ENCODE results near the gene SLC22A13. TPM values are rescaled to one million over a fixed set of nuclear protein-coding genes. Genes with fewer than 3 reads are reported as not detected.

Gene SLC22A13
- total and polyA plus RNA-seq, 9 of the 15 experiments (the other 6 are each of a cell fraction or from before 2014, with no cell fraction given) = 0.09 to 0.49 (median 0.17) TPM; not detected in 3

- TF ChIP-seq, protein P1, sequence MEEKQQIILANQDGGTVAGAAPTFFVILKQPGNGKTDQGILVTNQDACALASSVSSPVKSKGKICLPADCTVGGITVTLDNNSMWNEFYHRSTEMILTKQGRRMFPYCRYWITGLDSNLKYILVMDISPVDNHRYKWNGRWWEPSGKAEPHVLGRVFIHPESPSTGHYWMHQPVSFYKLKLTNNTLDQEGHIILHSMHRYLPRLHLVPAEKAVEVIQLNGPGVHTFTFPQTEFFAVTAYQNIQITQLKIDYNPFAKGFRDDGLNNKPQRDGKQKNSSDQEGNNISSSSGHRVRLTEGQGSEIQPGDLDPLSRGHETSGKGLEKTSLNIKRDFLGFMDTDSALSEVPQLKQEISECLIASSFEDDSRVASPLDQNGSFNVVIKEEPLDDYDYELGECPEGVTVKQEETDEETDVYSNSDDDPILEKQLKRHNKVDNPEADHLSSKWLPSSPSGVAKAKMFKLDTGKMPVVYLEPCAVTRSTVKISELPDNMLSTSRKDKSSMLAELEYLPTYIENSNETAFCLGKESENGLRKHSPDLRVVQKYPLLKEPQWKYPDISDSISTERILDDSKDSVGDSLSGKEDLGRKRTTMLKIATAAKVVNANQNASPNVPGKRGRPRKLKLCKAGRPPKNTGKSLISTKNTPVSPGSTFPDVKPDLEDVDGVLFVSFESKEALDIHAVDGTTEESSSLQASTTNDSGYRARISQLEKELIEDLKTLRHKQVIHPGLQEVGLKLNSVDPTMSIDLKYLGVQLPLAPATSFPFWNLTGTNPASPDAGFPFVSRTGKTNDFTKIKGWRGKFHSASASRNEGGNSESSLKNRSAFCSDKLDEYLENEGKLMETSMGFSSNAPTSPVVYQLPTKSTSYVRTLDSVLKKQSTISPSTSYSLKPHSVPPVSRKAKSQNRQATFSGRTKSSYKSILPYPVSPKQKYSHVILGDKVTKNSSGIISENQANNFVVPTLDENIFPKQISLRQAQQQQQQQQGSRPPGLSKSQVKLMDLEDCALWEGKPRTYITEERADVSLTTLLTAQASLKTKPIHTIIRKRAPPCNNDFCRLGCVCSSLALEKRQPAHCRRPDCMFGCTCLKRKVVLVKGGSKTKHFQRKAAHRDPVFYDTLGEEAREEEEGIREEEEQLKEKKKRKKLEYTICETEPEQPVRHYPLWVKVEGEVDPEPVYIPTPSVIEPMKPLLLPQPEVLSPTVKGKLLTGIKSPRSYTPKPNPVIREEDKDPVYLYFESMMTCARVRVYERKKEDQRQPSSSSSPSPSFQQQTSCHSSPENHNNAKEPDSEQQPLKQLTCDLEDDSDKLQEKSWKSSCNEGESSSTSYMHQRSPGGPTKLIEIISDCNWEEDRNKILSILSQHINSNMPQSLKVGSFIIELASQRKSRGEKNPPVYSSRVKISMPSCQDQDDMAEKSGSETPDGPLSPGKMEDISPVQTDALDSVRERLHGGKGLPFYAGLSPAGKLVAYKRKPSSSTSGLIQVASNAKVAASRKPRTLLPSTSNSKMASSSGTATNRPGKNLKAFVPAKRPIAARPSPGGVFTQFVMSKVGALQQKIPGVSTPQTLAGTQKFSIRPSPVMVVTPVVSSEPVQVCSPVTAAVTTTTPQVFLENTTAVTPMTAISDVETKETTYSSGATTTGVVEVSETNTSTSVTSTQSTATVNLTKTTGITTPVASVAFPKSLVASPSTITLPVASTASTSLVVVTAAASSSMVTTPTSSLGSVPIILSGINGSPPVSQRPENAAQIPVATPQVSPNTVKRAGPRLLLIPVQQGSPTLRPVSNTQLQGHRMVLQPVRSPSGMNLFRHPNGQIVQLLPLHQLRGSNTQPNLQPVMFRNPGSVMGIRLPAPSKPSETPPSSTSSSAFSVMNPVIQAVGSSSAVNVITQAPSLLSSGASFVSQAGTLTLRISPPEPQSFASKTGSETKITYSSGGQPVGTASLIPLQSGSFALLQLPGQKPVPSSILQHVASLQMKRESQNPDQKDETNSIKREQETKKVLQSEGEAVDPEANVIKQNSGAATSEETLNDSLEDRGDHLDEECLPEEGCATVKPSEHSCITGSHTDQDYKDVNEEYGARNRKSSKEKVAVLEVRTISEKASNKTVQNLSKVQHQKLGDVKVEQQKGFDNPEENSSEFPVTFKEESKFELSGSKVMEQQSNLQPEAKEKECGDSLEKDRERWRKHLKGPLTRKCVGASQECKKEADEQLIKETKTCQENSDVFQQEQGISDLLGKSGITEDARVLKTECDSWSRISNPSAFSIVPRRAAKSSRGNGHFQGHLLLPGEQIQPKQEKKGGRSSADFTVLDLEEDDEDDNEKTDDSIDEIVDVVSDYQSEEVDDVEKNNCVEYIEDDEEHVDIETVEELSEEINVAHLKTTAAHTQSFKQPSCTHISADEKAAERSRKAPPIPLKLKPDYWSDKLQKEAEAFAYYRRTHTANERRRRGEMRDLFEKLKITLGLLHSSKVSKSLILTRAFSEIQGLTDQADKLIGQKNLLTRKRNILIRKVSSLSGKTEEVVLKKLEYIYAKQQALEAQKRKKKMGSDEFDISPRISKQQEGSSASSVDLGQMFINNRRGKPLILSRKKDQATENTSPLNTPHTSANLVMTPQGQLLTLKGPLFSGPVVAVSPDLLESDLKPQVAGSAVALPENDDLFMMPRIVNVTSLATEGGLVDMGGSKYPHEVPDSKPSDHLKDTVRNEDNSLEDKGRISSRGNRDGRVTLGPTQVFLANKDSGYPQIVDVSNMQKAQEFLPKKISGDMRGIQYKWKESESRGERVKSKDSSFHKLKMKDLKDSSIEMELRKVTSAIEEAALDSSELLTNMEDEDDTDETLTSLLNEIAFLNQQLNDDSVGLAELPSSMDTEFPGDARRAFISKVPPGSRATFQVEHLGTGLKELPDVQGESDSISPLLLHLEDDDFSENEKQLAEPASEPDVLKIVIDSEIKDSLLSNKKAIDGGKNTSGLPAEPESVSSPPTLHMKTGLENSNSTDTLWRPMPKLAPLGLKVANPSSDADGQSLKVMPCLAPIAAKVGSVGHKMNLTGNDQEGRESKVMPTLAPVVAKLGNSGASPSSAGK (IDR thresholded peaks at IDR 0.05) = no peak
- peak; percentile 21 for TF ChIP-seq CCNT2 (IDR thresholded peaks at IDR 0.05; ENCODE audit: borderline replicate concordance, extremely low read depth, insufficient read length, low read depth, low read length)
- no peak for TF ChIP-seq MBD2 (IDR thresholded peaks at IDR 0.05; ENCODE audit: borderline replicate concordance, low read depth)
- TF ChIP-seq, protein P2, sequence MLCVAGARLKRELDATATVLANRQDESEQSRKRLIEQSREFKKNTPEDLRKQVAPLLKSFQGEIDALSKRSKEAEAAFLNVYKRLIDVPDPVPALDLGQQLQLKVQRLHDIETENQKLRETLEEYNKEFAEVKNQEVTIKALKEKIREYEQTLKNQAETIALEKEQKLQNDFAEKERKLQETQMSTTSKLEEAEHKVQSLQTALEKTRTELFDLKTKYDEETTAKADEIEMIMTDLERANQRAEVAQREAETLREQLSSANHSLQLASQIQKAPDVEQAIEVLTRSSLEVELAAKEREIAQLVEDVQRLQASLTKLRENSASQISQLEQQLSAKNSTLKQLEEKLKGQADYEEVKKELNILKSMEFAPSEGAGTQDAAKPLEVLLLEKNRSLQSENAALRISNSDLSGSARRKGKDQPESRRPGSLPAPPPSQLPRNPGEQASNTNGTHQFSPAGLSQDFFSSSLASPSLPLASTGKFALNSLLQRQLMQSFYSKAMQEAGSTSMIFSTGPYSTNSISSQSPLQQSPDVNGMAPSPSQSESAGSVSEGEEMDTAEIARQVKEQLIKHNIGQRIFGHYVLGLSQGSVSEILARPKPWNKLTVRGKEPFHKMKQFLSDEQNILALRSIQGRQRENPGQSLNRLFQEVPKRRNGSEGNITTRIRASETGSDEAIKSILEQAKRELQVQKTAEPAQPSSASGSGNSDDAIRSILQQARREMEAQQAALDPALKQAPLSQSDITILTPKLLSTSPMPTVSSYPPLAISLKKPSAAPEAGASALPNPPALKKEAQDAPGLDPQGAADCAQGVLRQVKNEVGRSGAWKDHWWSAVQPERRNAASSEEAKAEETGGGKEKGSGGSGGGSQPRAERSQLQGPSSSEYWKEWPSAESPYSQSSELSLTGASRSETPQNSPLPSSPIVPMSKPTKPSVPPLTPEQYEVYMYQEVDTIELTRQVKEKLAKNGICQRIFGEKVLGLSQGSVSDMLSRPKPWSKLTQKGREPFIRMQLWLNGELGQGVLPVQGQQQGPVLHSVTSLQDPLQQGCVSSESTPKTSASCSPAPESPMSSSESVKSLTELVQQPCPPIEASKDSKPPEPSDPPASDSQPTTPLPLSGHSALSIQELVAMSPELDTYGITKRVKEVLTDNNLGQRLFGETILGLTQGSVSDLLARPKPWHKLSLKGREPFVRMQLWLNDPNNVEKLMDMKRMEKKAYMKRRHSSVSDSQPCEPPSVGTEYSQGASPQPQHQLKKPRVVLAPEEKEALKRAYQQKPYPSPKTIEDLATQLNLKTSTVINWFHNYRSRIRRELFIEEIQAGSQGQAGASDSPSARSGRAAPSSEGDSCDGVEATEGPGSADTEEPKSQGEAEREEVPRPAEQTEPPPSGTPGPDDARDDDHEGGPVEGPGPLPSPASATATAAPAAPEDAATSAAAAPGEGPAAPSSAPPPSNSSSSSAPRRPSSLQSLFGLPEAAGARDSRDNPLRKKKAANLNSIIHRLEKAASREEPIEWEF (CRISPR knock-in tag; IDR thresholded peaks at IDR 0.05) = no peak
- TF ChIP-seq CAMTA2 (CRISPR knock-in tag; conservative IDR thresholded peaks at IDR 0.05) = no peak
- no peak for TF ChIP-seq PHF8 (IDR thresholded peaks at IDR 0.05; ENCODE audit: borderline replicate concordance, low read length)
- no peak for TF ChIP-seq RBM25 (IDR thresholded peaks at IDR 0.05; ENCODE audit: low read depth, low read length, severe bottlenecking)
- TF ChIP-seq ZFP1 (CRISPR knock-in tag; IDR thresholded peaks at IDR 0.05) = no peak
- TF ChIP-seq, protein P3, sequence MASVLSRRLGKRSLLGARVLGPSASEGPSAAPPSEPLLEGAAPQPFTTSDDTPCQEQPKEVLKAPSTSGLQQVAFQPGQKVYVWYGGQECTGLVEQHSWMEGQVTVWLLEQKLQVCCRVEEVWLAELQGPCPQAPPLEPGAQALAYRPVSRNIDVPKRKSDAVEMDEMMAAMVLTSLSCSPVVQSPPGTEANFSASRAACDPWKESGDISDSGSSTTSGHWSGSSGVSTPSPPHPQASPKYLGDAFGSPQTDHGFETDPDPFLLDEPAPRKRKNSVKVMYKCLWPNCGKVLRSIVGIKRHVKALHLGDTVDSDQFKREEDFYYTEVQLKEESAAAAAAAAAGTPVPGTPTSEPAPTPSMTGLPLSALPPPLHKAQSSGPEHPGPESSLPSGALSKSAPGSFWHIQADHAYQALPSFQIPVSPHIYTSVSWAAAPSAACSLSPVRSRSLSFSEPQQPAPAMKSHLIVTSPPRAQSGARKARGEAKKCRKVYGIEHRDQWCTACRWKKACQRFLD (CRISPR knock-in tag; IDR thresholded peaks at IDR 0.05) = no peak
Measured at GRCh38 chr3:38222032-38222634, 43.5 kb upstream of the SLC22A13 start (continued).

Data from K562 (cell line).